Spleen (tissue), 11 donors: ENCODE measurements around the gene FUT9. TPM values are rescaled to one million over a fixed set of nuclear protein-coding genes. Genes with fewer than 3 reads are reported as not detected.

Experiments used
- DNase-seq: peaks from one replicate; pipeline ENCODE4 v3.0.0-alpha.2; 2020
- H3K27ac ChIP-seq, 8 donors: fragments of 200-600 bp; sonication (generic) in 7 of 8; 1 replicate in 4 of 8; 2 replicates in 4 of 8; pipeline versions ENCODE4 v1.5.0 to v1.8.0; 2016 to 2021; ENCODE audit warnings: inconsistent platforms in 4 of 8, mild to moderate bottlenecking in 4 of 8, moderate library complexity in 1 of 8
- H3K27me3 ChIP-seq, 7 donors: fragments of 200-600 bp; sonication (generic) in 6 of 7; replicated peaks in 1 of 7; 1 replicate in 4 of 7; 2 replicates in 3 of 7; pipeline versions ENCODE4 v1.5.0 to v1.8.0; 2016 to 2021; ENCODE audit warnings: inconsistent platforms in 3 of 7, mild to moderate bottlenecking in 1 of 7
- H3K36me3 ChIP-seq, 6 donors: fragments of 200-600 bp; sonication (generic) in 5 of 6; 1 replicate in 4 of 6; 2 replicates in 2 of 6; pipeline versions ENCODE4 v1.5.0 to v1.8.0; 2016 to 2021; ENCODE audit warnings: inconsistent platforms in 2 of 6
- H3K4me1 ChIP-seq, 6 donors: fragments of 200-600 bp; sonication (generic) in 5 of 6; 1 replicate in 3 of 6; 2 replicates in 3 of 6; pipeline versions ENCODE4 v1.5.0 to v1.8.0; 2016 to 2021; ENCODE audit warnings: inconsistent platforms in 3 of 6
- H3K4me3 ChIP-seq, 8 donors: fragments of 200-600 bp; sonication (generic) in 7 of 8; 1 replicate in 4 of 8; 2 replicates in 4 of 8; pipeline versions ENCODE4 v1.5.0 to v1.8.0; 2016 to 2021; ENCODE audit warnings: inconsistent platforms in 4 of 8, mild to moderate bottlenecking in 4 of 8, moderate library complexity in 2 of 8
- H3K9me3 ChIP-seq, 8 donors: fragments of 200-600 bp; sonication (generic) in 7 of 8; 1 replicate in 4 of 8; 2 replicates in 4 of 8; pipeline versions ENCODE4 v1.5.0 to v1.8.0; 2016 to 2021; ENCODE audit warnings: inconsistent platforms in 4 of 8
- CTCF ChIP-seq, 11 experiments: fragments of 200-600 bp in 7 of 11; fragments of 450-650 bp in 4 of 11; sonication (generic) in 4 of 11; IDR thresholded peaks in 8 of 11; conservative IDR thresholded peaks in 3 of 11; 1 replicate in 7 of 11; 2 replicates in 4 of 11; pipeline versions ENCODE4 v1.4.0 to v1.8.0; 2016 to 2021; ENCODE audit warnings: antibody characterized with exemption in 11 of 11, inconsistent platforms in 4 of 11, mild to moderate bottlenecking in 1 of 11
- POLR2A ChIP-seq, 3 donors: fragments of 450-650 bp; IDR thresholded peaks; one replicate each; pipeline ENCODE4 v1.5.1; 2017; ENCODE audit warnings: antibody characterized with exemption in 3 of 3, mild to moderate bottlenecking in 1 of 3
- POLR2AphosphoS5 ChIP-seq, 3 donors: sonication (generic); formaldehyde crosslinking; IDR thresholded peaks; one replicate each; pipeline ENCODE4 v1.5.1; 2017; ENCODE audit warnings: antibody characterized with exemption in 3 of 3
- WGBS, 5 donors: extraction: QIAGEN DNeasy Blood & Tissue Kit in 3 of 5; methylation state at CpG; one replicate each; pipeline versions ENCODE4 v1.1.5 to v1.1.7; 2013 to 2018; 5-methylcytosine and 5-hydroxymethylcytosine counted together
- intact Hi-C: fragments of 100-400 bp; cut with DNase I; formaldehyde crosslinking; loops from one replicate; pipeline ENCODE4 v1.15.0; 2023; ENCODE audit warnings: low total_unique reads
- polyA plus RNA-seq, 3 donors: library from polyadenylated mRNA; stranded (reverse); fragments of 200-250 nt; gene quantifications; one replicate each; pipeline ENCODE4 v1.2.1, GENCODE V29; 2013
- total RNA-seq, 7 donors: library from RNA; depleted of rRNA in 3 of 7; stranded (reverse); fragments of >200 nt in 3 of 7; fragmentation: NEBNext Ultra II Directional in 4 of 7; extraction: Animal tissue kit (Norgen Biotek cat#: 25700) in 4 of 7; gene quantifications; one replicate each; pipeline versions ENCODE4 v1.1.0 to v1.2.1, GENCODE V29; 2016 to 2021
- donor health status: healthy with polysubstance abuse.
- donor health status: DM: no; HTN: no; CAD: no; lungs with moderate emphysema.
- donor health status: DM: no; HTN: no; CAD: no.
- donor health status: Bipolar disorder and iron deficiency.
- donor health status: healthy.
- donor health status: DM: no; HTN: no; CAD: no.
- donor health status: DM: yes; HTN: yes; CAD: no.

FUT9 gene
- total and polyA plus RNA-seq, 10 donors: under 0.01 TPM; not detected in 9

DNA sequence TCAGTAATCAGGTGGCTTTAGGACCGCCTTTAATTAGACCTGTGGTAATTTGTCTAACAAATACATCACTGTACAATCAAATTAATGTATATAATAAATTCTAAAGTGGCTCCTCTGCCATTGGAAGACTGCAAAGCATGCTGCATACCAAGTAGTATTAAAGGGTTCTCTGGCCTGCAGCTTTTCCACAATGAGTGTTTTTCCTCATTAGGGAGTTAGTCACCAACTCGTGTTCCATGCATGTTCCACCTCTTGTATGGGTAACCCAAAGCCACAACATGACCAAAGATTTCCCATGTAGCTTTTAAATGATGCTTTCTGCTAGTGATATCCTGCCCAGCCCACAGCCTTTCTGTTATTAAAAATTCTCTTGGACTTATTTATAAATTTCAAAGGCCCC, 218.7 kb downstream of the FUT9 start:
- DNase-seq: no peak
- H3K27me3 ChIP-seq: no peaks in the 10 kb centered on the region
- no peak overlapping the region for H3K4me3 ChIP-seq
- WGBS, 5 donors: 61 to 81% (median 65%) methylated on average over 2 of the region's 2 CpGs
- no peaks in the 10 kb centered on the region for H3K4me1 ChIP-seq
- intact Hi-C loops: no loop called here
- no peak overlapping the region for H3K27ac ChIP-seq
- H3K36me3 ChIP-seq: no peaks in the 10 kb centered on the region
- no peaks in the 10 kb centered on the region for H3K9me3 ChIP-seq
- no peak for TF ChIP-seq CTCF (IDR thresholded peaks at IDR 0.05 in 8 of 11, conservative IDR thresholded peaks at IDR 0.05 in 3 of 11)
- TF ChIP-seq POLR2AphosphoS5 (IDR thresholded peaks at IDR 0.05): no peak
- TF ChIP-seq POLR2A (IDR thresholded peaks at IDR 0.05): no peak

GRCh38 chr6:96235927-96236326, 220.2 kb downstream of the FUT9 start:
- Histone ChIP-seq H3K9me3 (no peaks in the 10 kb centered on the region), H3K27me3 (no peaks in the 10 kb centered on the region), H3K36me3 (no peaks in the 10 kb centered on the region), H3K4me1 (no peaks in the 10 kb centered on the region), H3K4me3 (no peak overlapping the region), H3K27ac (no peak overlapping the region)
- WGBS, 5 donors: 83 to 92% (median 85%) methylated on average over 5 of the region's 5 CpGs
- intact Hi-C loops: no loop called here
- DNase-seq: no peak
- TF ChIP-seq CTCF (IDR thresholded peaks at IDR 0.05 in 8 of 11, conservative IDR thresholded peaks at IDR 0.05 in 3 of 11) (no peak), POLR2AphosphoS5 (IDR thresholded peaks at IDR 0.05) (no peak)

GRCh38 chr6:96236471-96236870, 220.7 kb downstream of the FUT9 start:
- Histone ChIP-seq H3K9me3 (no peaks in the 10 kb centered on the region), H3K4me3 (no peak overlapping the region), H3K4me1 (no peaks in the 10 kb centered on the region), H3K27me3 (no peaks in the 10 kb centered on the region), H3K27ac (no peak overlapping the region), H3K36me3 (no peaks in the 10 kb centered on the region)
- WGBS, 5 donors: 64 to 79% (median 72%) methylated on average over 3 of the region's 3 CpGs
- TF ChIP-seq POLR2A (IDR thresholded peaks at IDR 0.05) (no peak), CTCF (IDR thresholded peaks at IDR 0.05 in 8 of 11, conservative IDR thresholded peaks at IDR 0.05 in 3 of 11) (no peak), POLR2AphosphoS5 (IDR thresholded peaks at IDR 0.05) (no peak)
- intact Hi-C loops: no loop called here
- DNase-seq: no peak

- 41 to 59% (median 55%) methylated on average over 3 of the region's 3 CpGs for WGBS, 5 donors
- Histone ChIP-seq H3K9me3 (no peaks in the 10 kb centered on the region), H3K27me3 (no peaks in the 10 kb centered on the region), H3K4me3 (no peak overlapping the region), H3K27ac (no peak overlapping the region), H3K4me1 (no peaks in the 10 kb centered on the region), H3K36me3 (no peaks in the 10 kb centered on the region)
- no peak for DNase-seq
- intact Hi-C loops: no loop called here
- TF ChIP-seq POLR2A (IDR thresholded peaks at IDR 0.05) (no peak), POLR2AphosphoS5 (IDR thresholded peaks at IDR 0.05) (no peak), CTCF (IDR thresholded peaks at IDR 0.05 in 8 of 11, conservative IDR thresholded peaks at IDR 0.05 in 3 of 11) (no peak)
These were observed 222.0 kb downstream of the FUT9 start for GRCh38 chr6:96237638-96238347.
